Muscle of arm (tissue), 12 donors: ENCODE results near the gene DHRS11. TPM values are rescaled to one million over a fixed set of nuclear protein-coding genes. Genes with fewer than 3 reads are reported as not detected.

ENCODE experiments used
- DNase-seq: peaks from one replicate; pipeline ENCODE4 v3.0.0-alpha.2; 2013
- polyA plus RNA-seq, 12 donors: library from polyadenylated mRNA; unstranded; fragments of 120-200 nt; gene quantifications; one replicate each; pipeline ENCODE4 v1.2.1, GENCODE V29; 2013; ENCODE audit not compliant: insufficient read length in 12 of 12

DHRS11 gene
- polyA plus RNA-seq, 12 donors, result 4.9 to 30.6 (median 6.9) TPM; not detected in 1

DNA sequence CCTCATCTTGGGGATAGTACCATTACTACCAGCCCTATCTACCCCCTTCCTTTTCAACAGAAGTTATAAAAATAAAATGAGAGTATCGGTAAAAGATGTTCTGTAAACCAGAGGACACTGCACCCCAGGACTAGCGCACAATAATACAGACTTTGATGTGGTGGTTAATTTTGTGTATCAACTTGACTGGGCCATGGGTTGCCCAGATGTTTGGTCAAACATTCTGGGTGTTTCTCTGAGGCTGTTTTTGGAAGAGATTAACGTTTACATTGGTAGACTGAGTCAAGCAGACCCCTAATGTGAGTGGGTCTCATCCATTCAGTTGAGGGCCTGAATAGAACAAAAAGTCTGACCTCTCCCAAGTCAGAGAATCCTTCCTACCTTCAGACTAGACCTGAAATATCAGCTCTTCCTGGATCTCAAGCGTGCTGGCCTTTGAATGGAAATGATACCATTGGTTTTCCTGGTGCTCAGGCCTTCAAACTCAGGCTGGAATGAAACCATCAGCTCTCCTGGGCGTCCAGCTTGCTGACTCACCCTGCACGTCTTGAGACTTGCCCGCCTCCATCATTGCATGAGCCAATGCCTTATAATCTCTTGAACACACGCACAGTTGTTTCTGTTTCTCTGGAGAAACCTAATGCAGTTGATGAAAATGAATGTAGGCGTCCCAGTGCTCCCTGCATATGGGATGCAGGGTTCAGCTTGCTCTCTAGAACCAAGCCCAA, 19.8 kb downstream of the DHRS11 start:
- no peak for DNase-seq

DNA sequence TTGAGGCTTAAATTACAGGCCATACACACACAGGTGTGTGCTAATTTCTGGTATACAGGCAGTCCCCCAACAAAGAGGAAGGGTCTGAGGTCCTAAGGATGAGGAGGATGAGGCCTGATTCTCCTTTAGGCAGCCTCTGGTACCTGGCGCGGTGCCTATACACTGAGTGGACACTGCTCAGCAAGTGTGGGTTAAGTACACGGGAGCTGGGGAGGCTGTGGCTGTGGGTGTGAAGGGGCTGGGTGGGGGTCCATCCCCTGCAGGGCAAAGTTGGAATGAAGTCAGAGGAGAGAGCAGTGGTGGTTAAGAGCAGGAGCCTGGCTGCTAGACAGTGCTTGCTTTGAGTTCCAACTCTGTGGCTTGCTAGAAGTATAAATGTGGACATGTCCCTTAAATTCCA, 20.6 kb downstream of the DHRS11 start:
- DNase-seq, result no peak

DNA sequence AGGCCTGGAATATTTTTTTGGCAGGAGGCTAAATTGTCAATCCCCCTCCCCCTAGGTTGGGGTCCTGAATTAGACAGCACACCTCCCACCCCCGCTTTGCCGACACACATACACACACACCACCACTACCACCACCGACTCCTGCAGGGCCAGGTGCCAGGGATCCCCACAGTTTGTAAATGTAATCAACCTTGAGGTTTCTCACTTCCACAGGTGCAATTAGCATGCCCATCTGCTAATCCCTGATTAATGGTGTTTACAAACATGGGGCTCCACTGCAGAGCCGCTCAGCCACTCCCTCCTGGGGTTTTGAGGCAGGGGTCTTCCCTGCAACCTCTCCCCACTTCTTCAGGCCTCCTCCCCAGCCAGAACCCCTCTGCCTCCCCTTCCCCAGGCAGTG, 21.5 kb downstream of the DHRS11 start:
- no peak for DNase-seq

DNA sequence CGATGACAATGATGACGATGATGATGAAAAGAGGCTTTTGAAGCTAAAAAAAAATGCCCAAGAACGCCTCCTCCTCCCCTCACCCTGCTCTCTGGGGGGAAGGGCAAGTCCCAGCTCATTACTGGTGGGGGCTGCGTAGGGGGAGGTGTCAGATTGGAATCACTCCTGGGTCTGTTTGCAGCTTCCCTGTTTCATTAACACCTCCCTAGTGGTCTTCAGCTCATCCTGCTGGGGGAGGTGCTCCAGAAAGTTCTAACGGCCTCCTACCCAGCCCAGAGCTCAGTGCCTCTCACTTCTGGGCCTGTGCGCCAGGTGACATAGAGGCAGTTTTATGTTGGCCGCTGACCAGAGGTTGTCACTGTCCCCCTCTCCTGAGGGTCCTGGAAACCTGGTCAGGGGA, 22.4 kb downstream of the DHRS11 start:
- DNase-seq, result no peak

DNA sequence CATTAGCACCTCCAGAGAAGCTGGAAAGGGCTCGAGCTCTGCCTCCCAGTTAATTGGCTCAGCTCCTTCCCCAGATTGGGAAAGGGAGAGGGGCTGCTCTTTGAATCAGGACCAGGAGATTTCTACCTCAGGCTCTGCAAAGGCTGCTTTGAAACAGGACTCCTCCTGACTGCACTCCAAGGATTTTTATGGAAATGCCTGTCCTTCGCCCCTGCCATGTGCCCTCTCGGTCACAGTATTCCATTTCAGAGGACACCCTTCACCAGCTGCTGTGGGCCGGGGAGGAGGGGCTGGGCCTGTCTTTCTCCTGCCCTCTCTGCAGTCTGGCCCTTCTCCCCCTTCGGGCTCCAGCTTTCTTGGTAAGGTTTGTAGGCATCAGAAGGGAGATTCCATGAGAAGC, 23.3 kb downstream of the DHRS11 start:
- no peak for DNase-seq

DNA sequence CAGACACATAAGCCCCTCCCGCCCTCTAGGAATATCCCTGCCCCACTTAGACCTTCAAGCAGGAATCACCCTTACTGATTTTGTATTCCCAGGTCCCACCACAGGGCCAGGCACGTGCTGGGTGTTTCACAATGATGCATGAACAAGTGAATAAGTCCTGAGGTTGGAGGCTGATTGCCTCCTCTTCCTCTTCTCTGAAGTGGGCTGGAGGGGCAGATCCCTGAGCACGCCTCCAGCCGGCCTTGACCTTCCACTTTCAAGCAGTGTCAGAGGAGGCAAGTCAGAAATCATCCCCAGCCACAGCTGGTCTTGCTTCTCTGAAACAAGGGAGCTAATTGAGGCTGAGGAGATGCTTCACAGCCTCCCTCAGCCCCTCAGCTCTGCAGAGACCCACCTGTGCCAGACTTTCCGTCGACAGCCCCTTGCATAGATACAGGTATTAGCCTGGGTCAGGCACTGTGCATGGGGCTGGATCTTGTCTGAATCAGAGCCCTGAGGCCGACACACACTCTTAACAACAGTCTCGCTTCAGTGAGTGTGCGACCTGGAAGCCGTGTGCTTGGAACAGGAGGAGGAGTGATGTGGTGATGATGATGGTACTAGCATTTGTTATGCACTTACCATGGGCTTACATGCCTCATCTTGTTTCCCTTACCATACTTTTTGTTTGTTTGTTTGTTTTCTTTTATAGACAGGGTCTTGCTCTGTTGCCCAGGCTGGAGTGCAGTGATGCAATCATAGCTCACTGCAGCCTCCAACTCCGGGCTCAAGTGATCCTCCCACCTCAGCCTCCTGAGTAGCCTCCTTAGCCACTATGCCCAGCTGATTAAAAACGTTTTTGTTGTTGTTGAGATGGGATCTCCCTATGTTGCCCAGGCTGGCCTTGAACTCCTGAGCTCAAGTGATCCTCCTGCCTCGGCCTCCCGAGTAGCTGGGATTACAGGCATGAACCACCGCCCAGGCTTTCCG, 24.7 kb downstream of the DHRS11 start:
- no peak for DNase-seq

DNA sequence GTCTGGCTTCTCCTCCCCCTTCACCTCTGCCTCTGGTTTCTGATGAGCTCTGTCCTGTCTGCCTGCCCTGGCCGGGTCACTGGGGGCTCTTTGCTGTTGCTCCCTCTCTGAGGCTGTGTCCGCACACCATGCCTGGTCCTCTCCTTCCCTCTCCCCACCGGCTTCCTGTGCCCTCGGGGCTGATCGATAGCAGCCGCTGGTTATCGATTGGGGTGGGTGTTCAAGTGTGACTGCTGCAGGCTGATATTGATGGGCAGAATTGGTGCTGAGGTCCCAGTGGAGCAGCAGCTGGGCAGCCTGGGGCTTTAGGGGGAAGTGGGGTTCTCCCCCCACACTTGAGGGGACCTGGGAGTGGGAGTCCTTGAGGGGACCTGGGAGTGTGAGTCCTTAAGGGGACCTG, 26.1 kb downstream of the DHRS11 start:
- DNase-seq, result no peak

DNA sequence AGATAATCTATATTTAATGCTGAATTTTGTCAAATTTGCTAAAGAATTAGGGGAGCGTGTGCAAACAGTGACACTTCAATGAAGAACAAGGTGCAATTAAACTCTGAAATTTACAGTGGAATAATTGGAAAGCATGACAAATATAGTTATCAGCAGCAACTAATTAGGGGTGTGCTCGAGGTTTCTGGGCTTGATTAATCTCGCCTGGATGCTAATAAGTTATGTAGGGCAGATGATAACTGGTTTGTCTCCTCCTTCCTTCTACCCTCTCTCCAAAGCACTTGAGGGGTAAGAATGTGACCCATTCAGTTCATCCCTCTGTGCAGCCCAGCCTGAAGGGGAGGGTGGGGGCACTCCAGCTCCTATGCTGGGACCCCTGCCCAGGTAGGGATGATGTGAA, 31.6 kb downstream of the DHRS11 start:
- DNase-seq, result no peak

DNA sequence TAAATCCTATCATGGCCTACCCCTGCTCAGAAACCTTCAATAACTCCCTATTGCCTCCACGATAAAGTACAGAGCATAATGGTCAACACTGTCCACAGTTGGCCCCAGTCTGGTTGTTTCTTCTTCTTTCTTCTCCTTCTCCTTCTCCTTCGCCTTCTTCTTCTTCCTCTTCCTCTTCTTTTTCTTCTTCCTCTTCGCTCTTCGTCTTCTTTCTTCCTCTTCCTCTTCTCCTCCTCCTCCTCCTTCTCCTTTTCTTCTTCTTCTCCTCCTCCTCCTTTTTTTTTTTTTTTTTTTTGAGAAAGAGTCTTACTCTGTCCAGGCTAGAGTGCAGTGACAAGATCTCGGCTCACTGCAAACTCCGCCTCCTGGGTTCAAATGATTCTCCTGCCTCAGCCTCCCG, 33.5 kb downstream of the DHRS11 start:
- DNase-seq, result no peak

DNA sequence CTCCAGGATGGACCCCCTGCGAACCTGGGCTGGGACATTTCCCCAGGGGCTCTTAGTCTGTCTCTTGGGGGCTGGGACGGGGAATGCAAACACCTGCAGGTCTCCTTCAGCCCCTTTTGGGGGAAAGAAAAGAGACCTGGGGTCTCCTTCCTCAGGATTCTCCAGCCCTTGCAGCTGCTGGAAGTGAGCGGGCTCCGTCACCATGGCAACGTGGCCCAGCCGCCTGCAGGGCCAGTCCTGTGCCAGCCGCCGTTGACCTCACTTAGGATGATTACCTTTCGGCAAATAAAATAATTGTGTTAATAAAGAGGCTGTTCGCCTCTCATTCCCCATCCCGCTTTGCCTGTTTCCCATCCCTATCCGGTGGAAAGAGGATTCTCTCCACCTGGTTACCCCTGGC, 35.4 kb downstream of the DHRS11 start:
- no peak for DNase-seq

DNA sequence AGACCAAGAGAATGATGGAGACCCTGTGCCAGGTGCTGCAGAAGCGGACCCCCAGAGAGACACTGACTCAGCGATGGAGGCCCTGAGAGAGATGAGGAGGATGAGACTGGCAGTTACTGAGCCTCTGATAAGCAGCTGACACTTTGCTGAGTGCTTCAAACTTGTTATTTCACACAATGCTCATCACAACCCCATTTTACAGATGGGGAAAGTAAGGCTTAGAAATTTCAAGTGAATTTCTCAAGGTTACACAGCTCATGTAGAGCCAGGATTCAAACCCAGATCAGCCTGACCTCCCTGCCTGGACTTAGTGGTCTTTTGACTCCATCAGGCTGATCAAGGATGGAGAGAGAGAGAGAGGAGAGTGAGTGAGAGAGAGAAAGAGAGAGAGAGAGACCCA, 36.9 kb downstream of the DHRS11 start:
- DNase-seq, result no peak

DNA sequence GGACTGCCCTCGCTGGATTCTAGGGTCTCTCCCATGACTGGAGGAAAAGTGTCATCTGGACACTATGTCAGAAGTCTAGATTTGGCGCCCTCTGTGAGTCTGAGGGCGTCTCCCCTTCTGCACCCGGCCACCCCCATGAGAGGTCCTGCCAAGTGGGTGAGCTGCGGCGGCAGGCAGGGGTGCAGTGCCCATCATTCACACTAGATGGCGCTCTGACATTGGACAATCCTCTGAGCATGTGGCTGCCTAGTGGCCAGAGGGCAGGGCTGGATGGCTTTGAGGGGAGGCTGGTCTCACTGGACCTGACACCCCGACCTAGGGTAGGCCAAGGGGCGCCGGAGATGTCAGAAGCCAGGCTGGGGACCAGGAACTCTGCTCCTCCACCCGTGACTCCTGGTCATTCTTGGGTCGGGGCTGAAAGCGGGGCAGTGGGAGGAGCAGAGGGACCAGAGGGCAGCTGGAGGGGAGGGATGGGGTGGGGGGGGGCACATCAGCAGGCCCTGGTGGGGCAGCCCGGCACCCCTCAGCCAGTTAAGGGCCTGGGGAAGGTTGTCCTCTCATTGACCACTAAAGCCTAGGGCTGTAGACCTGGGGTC, 37.7 kb downstream of the DHRS11 start:
- DNase-seq, result peak; percentile 69

DNA sequence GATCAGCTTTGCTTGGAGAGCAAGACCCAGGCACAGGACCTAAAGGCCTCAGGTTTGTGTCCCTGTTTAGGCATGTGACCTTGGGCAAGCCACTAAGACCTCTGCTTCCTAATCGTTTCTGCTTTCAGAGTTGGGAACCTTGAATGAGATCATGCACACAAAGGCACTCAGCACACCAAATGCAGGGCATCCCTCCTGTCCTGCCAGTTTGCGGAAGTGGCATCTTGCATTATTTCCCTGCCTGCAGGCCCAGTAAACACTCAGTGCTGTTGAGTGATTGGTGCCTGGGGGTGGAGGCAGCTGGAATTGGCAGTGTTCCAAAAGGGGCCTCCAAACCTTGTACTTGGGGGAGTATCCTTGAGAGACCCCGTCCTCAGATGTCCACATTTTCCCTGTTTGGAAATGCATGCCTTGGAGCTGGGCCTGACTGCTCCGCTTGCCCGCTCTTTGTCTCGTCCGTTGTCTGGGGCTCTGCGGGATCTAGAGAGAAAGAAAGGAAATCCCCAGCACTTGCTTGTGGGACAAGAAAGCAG, 38.4 kb downstream of the DHRS11 start:
- DNase-seq, result no peak

DNA sequence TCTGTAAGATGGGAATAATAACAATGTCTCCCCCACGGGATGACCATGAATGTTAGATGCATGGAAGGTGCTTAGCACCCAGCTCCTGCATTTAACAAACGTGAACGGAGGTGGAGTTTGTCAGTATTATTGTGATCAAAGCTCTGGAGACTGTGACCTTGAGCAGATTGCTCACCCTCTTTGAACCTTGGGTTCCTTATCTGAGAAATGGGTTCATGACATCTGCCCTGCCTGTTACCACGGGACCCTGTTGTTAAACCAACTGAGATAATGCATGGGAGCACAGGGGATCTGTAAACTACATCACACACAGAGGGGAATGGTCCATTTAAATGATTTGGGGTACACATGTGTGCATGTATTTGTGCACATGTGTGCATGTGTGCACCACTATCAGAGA, 39.3 kb downstream of the DHRS11 start:
- no peak for DNase-seq

DNA sequence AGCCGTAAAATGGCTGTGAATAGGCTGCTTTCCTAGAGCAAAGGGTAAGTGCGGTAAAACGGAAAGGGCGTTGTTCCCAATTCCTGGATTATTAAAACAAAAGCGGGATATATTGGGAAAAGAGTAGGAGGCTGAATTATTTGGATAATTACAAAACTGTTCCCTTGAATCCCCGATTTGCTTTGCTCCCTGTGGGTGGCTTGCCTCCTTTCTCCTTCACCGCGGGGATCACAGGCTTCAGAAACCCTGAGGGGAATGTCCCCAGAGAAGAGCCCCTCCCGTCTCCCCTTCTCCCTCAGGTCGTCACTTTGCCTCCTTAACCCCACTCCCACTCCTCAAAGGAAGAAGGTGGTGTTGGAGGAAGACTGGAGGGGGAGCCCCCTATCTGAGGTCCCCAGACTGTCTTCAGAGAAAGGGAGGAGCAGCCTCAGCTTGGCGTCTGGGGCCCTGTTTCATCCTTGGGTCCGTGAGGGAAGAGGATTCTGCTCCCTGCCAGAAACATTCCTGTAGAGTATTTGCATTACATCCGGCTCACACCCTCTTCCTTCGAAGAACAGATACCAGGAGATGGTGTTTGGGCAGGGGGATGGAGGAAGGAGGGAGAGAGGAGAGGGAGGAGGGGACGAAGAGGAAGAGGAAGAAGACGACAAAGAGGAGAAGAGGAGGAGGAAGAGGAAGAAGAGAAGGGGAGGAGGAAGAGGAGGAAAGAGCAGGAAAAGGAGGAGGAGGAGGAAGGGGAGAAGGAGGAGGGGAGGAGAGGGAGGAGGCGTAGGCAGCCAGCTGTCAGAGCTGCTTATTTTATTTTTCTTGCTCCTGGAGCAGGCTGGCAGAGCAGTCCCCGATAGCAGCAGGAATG, 41.5 kb downstream of the DHRS11 start:
- DNase-seq, result no peak

DNA sequence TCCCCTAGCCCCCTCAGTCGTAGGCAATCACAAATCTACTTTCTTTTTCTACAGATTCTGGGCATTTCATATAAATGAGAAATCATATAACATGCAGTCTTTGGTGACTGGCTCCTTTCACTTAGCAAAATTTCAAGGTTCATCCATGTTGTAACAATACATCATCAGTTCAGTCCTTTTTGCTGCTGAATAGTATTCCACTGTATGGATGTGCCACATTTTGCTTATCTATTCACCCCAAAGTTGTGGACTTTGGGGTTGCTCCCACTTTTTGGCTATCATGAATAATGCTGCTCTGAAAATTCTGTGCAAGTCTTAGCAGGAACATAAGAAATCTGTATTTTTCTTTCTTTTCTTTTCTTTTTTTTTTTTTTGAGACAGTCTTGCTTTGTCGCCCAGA, 48.7 kb downstream of the DHRS11 start:
- no peak for DNase-seq

DNA sequence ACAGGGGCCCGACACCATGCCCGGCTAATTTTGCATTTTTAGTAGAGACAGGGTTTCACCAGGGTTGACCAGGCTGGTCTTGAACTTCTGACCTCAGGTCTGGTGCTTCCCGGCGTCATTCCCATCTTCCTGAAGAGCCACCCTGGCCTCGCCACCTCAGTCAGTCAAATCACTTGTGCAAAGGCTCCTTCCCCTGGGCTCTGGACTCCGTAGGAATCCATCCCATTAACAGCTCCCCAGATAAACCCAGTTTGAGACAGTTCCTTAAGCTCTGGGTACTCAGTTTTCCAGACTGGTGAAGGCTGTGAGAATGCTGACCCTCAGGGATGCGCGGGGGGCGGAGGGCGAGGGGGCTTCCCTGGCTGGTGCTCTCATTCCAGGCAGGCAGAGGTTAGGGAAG, 49.2 kb downstream of the DHRS11 start:
- DNase-seq, result no peak

DNA sequence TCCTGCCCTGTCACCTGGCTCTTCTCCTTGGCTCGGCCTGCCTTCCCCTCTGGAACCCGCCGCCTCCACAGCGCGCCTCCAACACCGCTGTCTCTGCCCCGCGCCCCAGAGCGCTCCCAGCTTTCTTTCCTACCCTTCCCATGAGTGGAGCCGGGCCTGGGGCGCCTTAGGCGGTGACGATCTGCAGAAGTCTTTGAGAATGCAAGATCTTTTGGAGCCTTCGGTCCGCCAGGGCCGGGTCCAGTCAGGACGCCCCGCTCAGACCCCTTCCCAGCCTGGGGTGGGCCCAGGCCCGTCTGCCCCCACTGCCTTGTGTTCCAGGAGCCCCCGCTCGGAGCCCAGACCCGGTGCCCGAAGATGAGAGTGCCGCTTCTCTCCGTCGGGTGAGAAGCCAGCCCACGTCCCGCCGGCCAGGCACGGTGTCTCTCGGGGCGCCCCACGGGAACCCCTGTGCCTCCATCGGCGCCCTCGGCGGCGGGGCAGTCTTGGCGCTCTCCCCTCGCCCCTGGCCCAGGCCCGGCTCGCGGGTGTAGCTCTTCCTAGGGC, 49.7 kb downstream of the DHRS11 start:
- DNase-seq, result no peak

DNA sequence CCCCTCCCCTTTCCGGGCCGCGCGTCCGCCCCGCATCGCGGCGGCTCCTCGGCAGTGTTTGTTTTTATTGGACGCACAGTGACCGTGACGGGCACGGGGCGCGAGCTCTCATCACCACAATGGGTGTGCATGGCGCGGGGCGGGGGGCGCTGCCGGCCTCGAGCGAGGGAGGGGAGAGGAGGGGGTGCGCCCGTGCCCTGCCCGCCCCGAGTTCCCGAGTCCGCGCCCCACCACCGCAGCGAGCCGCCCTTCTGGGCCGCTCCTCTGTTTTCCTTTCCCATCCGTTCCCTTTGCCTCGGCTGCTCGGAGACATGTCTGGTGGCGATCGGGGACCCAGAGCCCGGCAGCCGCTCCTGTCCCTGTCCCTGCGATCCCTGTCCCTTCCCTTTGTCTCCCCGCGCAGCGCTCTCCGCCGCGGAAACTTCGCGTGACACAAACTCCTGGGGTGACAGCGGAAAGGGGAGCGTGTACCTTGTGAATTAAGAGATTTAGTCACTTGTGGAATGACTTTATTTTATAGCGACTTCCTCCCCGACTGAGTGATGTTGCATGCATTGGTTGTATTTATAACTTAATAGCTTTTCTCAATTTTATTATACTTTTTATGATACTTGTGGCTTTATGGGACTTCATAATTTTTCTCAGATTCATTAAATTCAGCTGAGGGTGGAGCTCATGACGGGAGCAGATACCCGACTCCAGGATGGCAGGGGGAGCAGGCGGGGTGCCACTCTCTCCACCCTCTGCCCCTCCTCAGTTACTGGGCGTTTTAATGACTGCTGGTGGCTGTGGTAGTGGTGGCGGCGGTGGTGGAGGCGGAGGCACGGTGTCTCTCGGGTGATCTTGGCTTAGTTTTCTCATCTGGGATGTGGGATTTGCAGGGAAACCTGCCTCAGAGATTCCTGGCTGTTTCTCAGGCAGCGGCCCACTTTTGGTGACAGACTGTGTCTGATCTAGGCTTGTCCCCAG, 50.5 kb downstream of the DHRS11 start:
- no peak for DNase-seq

DNA sequence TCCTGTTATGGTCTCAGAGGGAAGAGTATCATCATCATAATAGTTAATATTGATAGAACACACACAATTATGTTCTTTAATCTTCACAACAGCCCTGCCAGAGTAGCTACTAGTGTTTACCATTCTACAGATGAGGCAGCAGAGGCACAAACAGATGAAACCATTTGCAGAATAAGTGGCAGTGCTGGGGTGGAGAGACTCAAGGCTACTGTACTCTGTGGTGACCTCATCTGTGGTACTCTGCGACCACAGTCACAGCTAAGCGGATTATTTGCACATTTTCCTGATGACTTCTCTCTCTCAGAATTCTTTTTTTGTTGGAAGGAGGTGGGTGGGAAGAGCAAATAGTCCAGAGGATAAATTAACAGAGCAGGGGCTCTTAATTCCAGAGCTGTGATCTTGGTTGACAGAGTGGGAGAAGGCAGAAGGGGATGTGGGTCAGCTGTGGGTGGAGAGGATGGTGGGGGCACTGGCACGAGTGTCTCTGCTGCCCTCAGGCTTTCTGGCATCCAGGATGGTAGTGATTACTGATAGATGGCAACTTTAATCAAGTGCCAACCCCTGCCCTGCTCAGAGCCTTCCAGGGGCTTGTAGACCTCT, 51.5 kb downstream of the DHRS11 start:
- no peak for DNase-seq
